Heart left ventricle (tissue), 16 donors: Measurements from ENCODE around the gene GIMAP1. TPM values are rescaled to one million over a fixed set of nuclear protein-coding genes. Genes with fewer than 3 reads are reported as not detected.

Experiments
- ATAC-seq, 4 donors: fragments of 200-7000 bp; cut with Tn5 transposase; one replicate each; pipeline ENCODE4 v1.9.1; 2020 to 2022; ENCODE audit warnings: moderate library complexity in 4 of 4, mild to moderate bottlenecking in 3 of 4, moderate number of reproducible peaks in 1 of 4
- DNase-seq, 5 donors: peaks; one replicate each; pipeline ENCODE4 v3.0.0-alpha.2; 2020
- H3K27ac ChIP-seq, 12 donors: fragments of 200-600 bp; sonication (generic) in 4 of 12; one replicate each; pipeline versions ENCODE4 v1.5.0 to v1.8.0; 2016 to 2022; ENCODE audit warnings: mild to moderate bottlenecking in 2 of 12
- H3K27me3 ChIP-seq, 9 donors: fragments of 200-600 bp; sonication (generic) in 2 of 9; one replicate each; pipeline versions ENCODE4 v1.5.1 to v1.8.0; 2016 to 2022; ENCODE audit warnings: mild to moderate bottlenecking in 3 of 9
- H3K36me3 ChIP-seq, 9 donors: fragments of 200-600 bp; sonication (generic) in 2 of 9; one replicate each; pipeline versions ENCODE4 v1.5.0 to v1.8.0; 2018 to 2022; ENCODE audit warnings: mild to moderate bottlenecking in 2 of 9
- H3K4me1 ChIP-seq, 12 donors: fragments of 200-600 bp; sonication (generic) in 4 of 12; one replicate each; pipeline versions ENCODE4 v1.5.0 to v1.8.0; 2016 to 2022; ENCODE audit warnings: mild to moderate bottlenecking in 3 of 12
- H3K4me3 ChIP-seq, 12 donors: fragments of 200-600 bp; sonication (generic) in 4 of 12; one replicate each; pipeline versions ENCODE4 v1.5.0 to v1.8.0; 2017 to 2022; ENCODE audit warnings: mild to moderate bottlenecking in 9 of 12, moderate library complexity in 4 of 12
- H3K9me3 ChIP-seq, 12 donors: fragments of 200-600 bp; sonication (generic) in 4 of 12; one replicate each; pipeline versions ENCODE4 v1.5.0 to v1.8.0; 2016 to 2022; ENCODE audit warnings: mild to moderate bottlenecking in 1 of 12
- CTCF ChIP-seq, 12 donors: fragments of 200-600 bp; sonication (generic) in 4 of 12; IDR thresholded peaks; one replicate each; pipeline versions ENCODE4 v1.5.0 to v1.8.0; 2018 to 2022; ENCODE audit warnings: antibody characterized with exemption in 12 of 12, mild to moderate bottlenecking in 5 of 12
- POLR2A ChIP-seq, 2 donors: fragments of 450-650 bp; IDR thresholded peaks; one replicate each; pipeline ENCODE4 v1.6.1; 2017; ENCODE audit warnings: antibody characterized with exemption in 2 of 2, mild to moderate bottlenecking in 2 of 2, moderate library complexity in 2 of 2
- WGBS, 4 donors: extraction: QIAGEN DNeasy Blood & Tissue Kit in 2 of 4; methylation state at CpG; one replicate each; pipeline versions ENCODE4 v1.1.5 to v1.1.7; 2013 to 2018; 5-methylcytosine and 5-hydroxymethylcytosine counted together
- intact Hi-C, 10 donors: fragments of 100-400 bp; cut with DNase I; formaldehyde crosslinking; loops; one replicate each; pipeline versions ENCODE4 v1.11.1 to v1.14.2; 2022
- polyA plus RNA-seq, 2 donors: library from polyadenylated mRNA; stranded (reverse); fragments of 200-250 nt; gene quantifications; one replicate each; pipeline ENCODE4 v1.2.3, GENCODE V29; 2013
- total RNA-seq, 9 donors: library from RNA; depleted of rRNA in 2 of 9; stranded (reverse); fragments of >200 nt in 2 of 9; fragmentation: NEBNext Ultra II Directional in 3 of 9; extraction: Animal tissue kit (Norgen Biotek cat#: 25700) in 3 of 9; gene quantifications; one replicate each; pipeline versions ENCODE4 v1.1.0 to v1.2.4, GENCODE V29; 2016 to 2023
- donor health status: ischemic (EF 13 %, LVEDD 7.1; RV severe dilation, severe dysfunction).
- donor health status: healthy with polysubstance abuse.
- donor health status: DM: no; HTN: yes; CAD: no.
- donor health status: DM: no; HTN: no; CAD: no.
- donor health status: ischemic (EF 25% LVEDD 6.9; RV normal size, moderate dysfunction).
- donor health status: ischemic (EF 25% LVEDD 5.7; RV mildly dilated, moderate dysfunction).
- donor health status: healthy.
- donor health status: DM: yes; HTN: yes; CAD: no.
- donor health status: ischemic (EF 35%, LVEDD 5.7; RV mildly dilated, moderate dysfunction).
- donor health status: nonischemic (EF 11% LVEDD 7.7; RV severe dilation, severe dysfunction).
- donor health status: DM: yes; HTN: yes; CAD: no.
- donor health status: PGD.
- donor health status: ischemic (EF 29% LVEDD 5.4; RV normal size, mild dysfunction).
- donor health status: nonischemic (EF 23%, LVEDD 6.1; RV moderate dilation, normal function).

The GIMAP1 gene
- total and polyA plus RNA-seq, 11 donors = 3.4 to 9.7 (median 6.7) TPM

GRCh38 chr7:150748376-150748775, 32.0 kb downstream of the GIMAP1 start:
- no peak for ATAC-seq
- DNase-seq = no peak
- intact Hi-C loops = no loop called here
- H3K36me3 ChIP-seq = peaks cover 0 to 18% (median under 1%) of the 10 kb centered on the region in 9 donors
- H3K27ac ChIP-seq = peak overlapping the region in 1 of 12 donors; percentile 15
- no peak for TF ChIP-seq POLR2A (IDR thresholded peaks at IDR 0.05)
- no peak for TF ChIP-seq CTCF (IDR thresholded peaks at IDR 0.05)
- H3K4me1 ChIP-seq = peaks cover 0 to 57% (median 27%) of the 10 kb centered on the region in 12 donors
- no peak overlapping the region for H3K4me3 ChIP-seq
- no peaks in the 10 kb centered on the region for H3K27me3 ChIP-seq
- no peaks in the 10 kb centered on the region for H3K9me3 ChIP-seq
- 84 to 88% (median 85%) methylated on average over 4 of the region's 4 CpGs for WGBS, 4 donors

GRCh38 chr7:150751702-150752101, 35.3 kb downstream of the GIMAP1 start:
- TF ChIP-seq CTCF (IDR thresholded peaks at IDR 0.05) (no peak), POLR2A (IDR thresholded peaks at IDR 0.05) (no peak)
- H3K27ac ChIP-seq = peak overlapping the region; percentile 50 to 86 (median 69)
- H3K4me3 ChIP-seq = no peak overlapping the region
- H3K4me1 ChIP-seq = peaks cover 0 to 64% (median 41%) of the 10 kb centered on the region in 12 donors
- H3K9me3 ChIP-seq = no peaks in the 10 kb centered on the region
- H3K27me3 ChIP-seq = no peaks in the 10 kb centered on the region
- H3K36me3 ChIP-seq = no peaks in the 10 kb centered on the region
- intact Hi-C loops = loop anchor here in 3 of 10 donors (5.0 to 10.0 kb wide), 4 partner anchors 119 to 467 kb away; partner anchors contain the start of gene GIMAP6 (in 1 of the 3)
- WGBS, 4 donors = 10 to 17% (median 12%) methylated on average over 2 of the region's 2 CpGs
- ATAC-seq = peak; percentile 87 to 92 (median 90)
- DNase-seq = peak in 3 of 5 donors; percentile 39 to 51 (median 46)

GRCh38 chr7:150753239-150753638, 36.8 kb downstream of the GIMAP1 start:
- H3K9me3 ChIP-seq = no peaks in the 10 kb centered on the region
- 38 to 55% (median 48%) methylated on average over 6 of the region's 6 CpGs for WGBS, 4 donors
- no peak for ATAC-seq
- H3K4me1 ChIP-seq = peaks cover 0 to 61% (median 41%) of the 10 kb centered on the region in 12 donors
- intact Hi-C loops = loop anchor here in 3 of 10 donors (5.0 to 10.0 kb wide), 4 partner anchors 121 to 468 kb away; partner anchors contain the start of gene GIMAP6 (in 1 of the 3)
- no peak overlapping the region for H3K4me3 ChIP-seq
- peak overlapping the region in 9 of 12 donors; percentile 42 to 90 (median 81) for H3K27ac ChIP-seq
- no peak for DNase-seq
- no peaks in the 10 kb centered on the region for H3K27me3 ChIP-seq
- H3K36me3 ChIP-seq = no peaks in the 10 kb centered on the region
- TF ChIP-seq CTCF (IDR thresholded peaks at IDR 0.05) (no peak), POLR2A (IDR thresholded peaks at IDR 0.05) (no peak)

- WGBS, 4 donors = 30 to 51% (median 51%) methylated on average over 3 of the region's 3 CpGs
- Histone ChIP-seq H3K4me1 (peaks cover 0 to 61% (median 41%) of the 10 kb centered on the region in 12 donors), H3K9me3 (no peaks in the 10 kb centered on the region), H3K4me3 (no peak overlapping the region), H3K27me3 (no peaks in the 10 kb centered on the region), H3K27ac (peak overlapping the region in 9 of 12 donors; percentile 24 to 90 (median 81)), H3K36me3 (no peaks in the 10 kb centered on the region)
- no peak for DNase-seq
- peak in 9 of 12 donors; percentile 23 to 57 (median 44) for TF ChIP-seq CTCF (IDR thresholded peaks at IDR 0.05)
- no peak for TF ChIP-seq POLR2A (IDR thresholded peaks at IDR 0.05)
- peak; percentile 26 to 60 (median 41) for ATAC-seq
- intact Hi-C loops = loop anchor here in 5 of 10 donors (1.0 to 10.0 kb wide), 9 partner anchors 13 to 469 kb away; partner anchors contain the start of genes GIMAP8 (in 2 of the 5), GIMAP6 (in 1 of the 5) and GIMAP7 (in 1 of the 5)
Observed at GRCh38 chr7:150753826-150754603, 37.6 kb downstream of the GIMAP1 start.
